Mucosa of descending colon (tissue), 3 donors: Measurements from ENCODE around the gene RGS6. TPM values are rescaled to one million over a fixed set of nuclear protein-coding genes. Genes with fewer than 3 reads are reported as not detected.

Experiments used
- ATAC-seq: fragments of 200-7000 bp; cut with Tn5 transposase; one replicate; pipeline ENCODE4 v1.9.1; 2020; ENCODE audit warnings: mild to moderate bottlenecking, moderate library complexity
- DNase-seq, 3 donors: peaks; one replicate each; pipeline ENCODE4 v3.0.0-alpha.2; 2020
- H3K36me3 ChIP-seq: fragments of 200-600 bp; one replicate; pipeline ENCODE4 v1.8.0; 2021; ENCODE audit warnings: low read depth, mild to moderate bottlenecking
- H3K4me1 ChIP-seq: fragments of 200-600 bp; one replicate; pipeline ENCODE4 v1.8.0; 2021; ENCODE audit warnings: low read depth, mild to moderate bottlenecking
- H3K4me3 ChIP-seq: fragments of 200-600 bp; one replicate; pipeline ENCODE4 v1.8.0; 2021; ENCODE audit warnings: mild to moderate bottlenecking
- H3K9me3 ChIP-seq: fragments of 200-600 bp; one replicate; pipeline ENCODE4 v1.8.0; 2021; ENCODE audit warnings: mild to moderate bottlenecking
- intact Hi-C, 2 donors: fragments of 100-400 bp; cut with DNase I in 1 of 2; cut with micrococcal nuclease in 1 of 2; formaldehyde crosslinking; loops; one replicate each; pipeline versions ENCODE4 v1.11.0 to v1.11.1; 2022; cut with DNase I, micrococcal nuclease
- total RNA-seq, 3 donors: library from RNA; stranded (reverse); fragmentation: NEBNext Ultra II Directional in 2 of 3; extraction: Animal tissue kit (Norgen Biotek cat#: 25700) in 2 of 3; gene quantifications; one replicate each; pipeline versions ENCODE4 v1.2.1 to v1.2.4, GENCODE V29; 2021 to 2023
- TF ChIP-seq, protein P1 (sequence below): fragments of 200-600 bp; IDR thresholded peaks from one replicate; pipeline ENCODE4 v1.8.0; 2022; ENCODE audit warnings: antibody characterized with exemption, mild to moderate bottlenecking
- donor health status: DM: no; HTN: no; CAD: no; lungs with moderate emphysema.
- donor health status: DM: no; HTN: no; CAD: no.
- donor health status: DM: no; HTN: yes; CAD: no.

RGS6 gene
- total RNA-seq, 3 donors from 2014 or later: 0.66 to 2.5 (median 0.94) TPM

- DNase-seq (peak in 2 of 3 donors; percentile 14 to 24), ATAC-seq (no peak)
- Histone ChIP-seq H3K4me1 (no peaks in the 10 kb centered on the region), H3K4me3 (no peak overlapping the region), H3K9me3 (no peaks in the 10 kb centered on the region), H3K36me3 (no peaks in the 10 kb centered on the region)
- intact Hi-C loops: loop anchor here (2.0 to 5.0 kb wide), 3 partner anchors 386 to 431 kb away; no protein-coding TSS in a partner anchor
- TF ChIP-seq, protein P1, sequence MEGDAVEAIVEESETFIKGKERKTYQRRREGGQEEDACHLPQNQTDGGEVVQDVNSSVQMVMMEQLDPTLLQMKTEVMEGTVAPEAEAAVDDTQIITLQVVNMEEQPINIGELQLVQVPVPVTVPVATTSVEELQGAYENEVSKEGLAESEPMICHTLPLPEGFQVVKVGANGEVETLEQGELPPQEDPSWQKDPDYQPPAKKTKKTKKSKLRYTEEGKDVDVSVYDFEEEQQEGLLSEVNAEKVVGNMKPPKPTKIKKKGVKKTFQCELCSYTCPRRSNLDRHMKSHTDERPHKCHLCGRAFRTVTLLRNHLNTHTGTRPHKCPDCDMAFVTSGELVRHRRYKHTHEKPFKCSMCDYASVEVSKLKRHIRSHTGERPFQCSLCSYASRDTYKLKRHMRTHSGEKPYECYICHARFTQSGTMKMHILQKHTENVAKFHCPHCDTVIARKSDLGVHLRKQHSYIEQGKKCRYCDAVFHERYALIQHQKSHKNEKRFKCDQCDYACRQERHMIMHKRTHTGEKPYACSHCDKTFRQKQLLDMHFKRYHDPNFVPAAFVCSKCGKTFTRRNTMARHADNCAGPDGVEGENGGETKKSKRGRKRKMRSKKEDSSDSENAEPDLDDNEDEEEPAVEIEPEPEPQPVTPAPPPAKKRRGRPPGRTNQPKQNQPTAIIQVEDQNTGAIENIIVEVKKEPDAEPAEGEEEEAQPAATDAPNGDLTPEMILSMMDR: no peak
Measured at GRCh38 chr14:72515779-72516770, 583.8 kb downstream of the RGS6 start.

DNA sequence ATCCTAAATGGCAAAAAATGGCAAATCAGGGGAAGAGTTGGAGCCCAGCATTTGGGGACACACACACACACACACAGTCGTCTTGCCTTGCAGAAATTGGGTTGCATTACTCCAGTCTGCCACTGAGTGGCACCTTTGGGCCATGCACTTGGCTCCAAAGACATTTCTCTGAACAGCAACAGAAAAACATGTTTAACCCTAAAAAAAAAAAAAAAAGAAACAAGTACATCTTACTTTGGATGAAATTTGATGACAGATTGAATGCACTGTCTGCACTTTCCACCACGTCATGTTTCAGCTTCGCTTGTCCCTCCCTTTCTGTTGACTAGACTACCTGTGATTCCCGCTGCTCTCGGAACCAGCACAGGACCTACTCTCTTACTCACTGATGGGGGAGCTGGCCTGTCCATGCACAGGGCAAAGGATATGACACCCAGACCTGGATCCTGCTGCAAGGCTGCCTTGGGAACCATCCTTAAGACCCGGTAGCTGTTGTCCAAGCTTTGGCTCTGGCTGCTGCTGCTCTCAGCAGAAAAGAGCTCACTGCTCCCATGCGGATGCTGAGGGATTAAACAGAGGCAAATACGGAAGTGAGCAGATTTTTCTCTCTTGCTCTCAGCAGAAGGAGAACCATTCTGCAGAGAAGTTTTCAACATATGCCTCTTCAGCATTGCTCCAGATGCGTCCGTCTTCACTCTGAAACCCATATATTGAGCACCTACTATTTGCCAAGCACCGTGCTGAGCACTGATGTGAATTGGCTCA, 584.9 kb downstream of the RGS6 start:
- H3K36me3 ChIP-seq: no peaks in the 10 kb centered on the region
- TF ChIP-seq, protein P1: peak; percentile 78
- H3K4me3 ChIP-seq: no peak overlapping the region
- ATAC-seq (peak; percentile 82), DNase-seq (peak in 2 of 3 donors; percentile 69 to 87)
- intact Hi-C loops: loop anchor here (2.0 to 5.0 kb wide), 3 partner anchors 385 to 430 kb away; no protein-coding TSS in a partner anchor
- no peaks in the 10 kb centered on the region for H3K4me1 ChIP-seq
- H3K9me3 ChIP-seq: no peaks in the 10 kb centered on the region

- intact Hi-C loops: loop anchor here (2.0 to 5.0 kb wide), 3 partner anchors 385 to 430 kb away; no protein-coding TSS in a partner anchor
- DNase-seq (no peak), ATAC-seq (no peak)
- Histone ChIP-seq H3K9me3 (no peaks in the 10 kb centered on the region), H3K4me1 (no peaks in the 10 kb centered on the region), H3K4me3 (no peak overlapping the region), H3K36me3 (no peaks in the 10 kb centered on the region)
- TF ChIP-seq, protein P1: no peak
Measured at GRCh38 chr14:72517736-72518135, 585.5 kb downstream of the RGS6 start.

- TF ChIP-seq, protein P1: no peak
- H3K9me3 ChIP-seq: no peaks in the 10 kb centered on the region
- no peaks in the 10 kb centered on the region for H3K4me1 ChIP-seq
- intact Hi-C loops: loop anchor here (5.0 kb wide), 2 partner anchors 383 to 428 kb away; no protein-coding TSS in a partner anchor
- DNase-seq: no peak
- H3K36me3 ChIP-seq: no peaks in the 10 kb centered on the region
- peak; percentile 67 for ATAC-seq
- no peak overlapping the region for H3K4me3 ChIP-seq
Measured at GRCh38 chr14:72518809-72519377, 586.7 kb downstream of the RGS6 start.

DNA sequence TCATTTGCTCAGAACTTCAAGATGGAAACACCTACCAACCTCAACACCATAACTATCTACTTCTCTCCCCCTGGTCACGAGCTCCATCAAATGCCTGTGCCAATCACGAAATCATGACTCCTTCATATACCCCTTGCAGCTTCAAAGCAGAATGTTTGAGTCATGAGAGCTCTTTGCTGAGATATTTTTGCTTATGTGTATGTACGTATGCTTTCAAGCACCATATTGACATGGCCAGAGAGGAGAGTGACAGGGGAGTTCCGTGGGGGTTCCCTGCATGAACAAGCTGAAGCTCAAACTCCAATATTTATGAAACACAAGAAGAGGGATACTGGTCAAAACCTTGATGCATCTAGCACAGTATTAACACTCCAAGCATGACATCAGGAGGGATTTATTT, 587.3 kb downstream of the RGS6 start:
- no peak for ATAC-seq

More for the DNA sequence above, 587.3 kb downstream of the RGS6 start:
- TF ChIP-seq, protein P1: no peak
- H3K4me3 ChIP-seq: no peak overlapping the region
- no peaks in the 10 kb centered on the region for H3K4me1 ChIP-seq
- no peaks in the 10 kb centered on the region for H3K9me3 ChIP-seq
- no peak for DNase-seq
- intact Hi-C loops: loop anchor here (5.0 kb wide), 2 partner anchors 383 to 428 kb away; no protein-coding TSS in a partner anchor
- H3K36me3 ChIP-seq: no peaks in the 10 kb centered on the region
